ENCODE measurements around the gene PRND.
A peak's percentile ranks its signal among the peaks of the same experiment; 100 is the strongest.
"Not testable (repeated sequence)": the region's sequence is repeated elsewhere in the genome, so short reads cannot be mapped to it uniquely, and the experiment has no call there.

The PRND gene, protein sequence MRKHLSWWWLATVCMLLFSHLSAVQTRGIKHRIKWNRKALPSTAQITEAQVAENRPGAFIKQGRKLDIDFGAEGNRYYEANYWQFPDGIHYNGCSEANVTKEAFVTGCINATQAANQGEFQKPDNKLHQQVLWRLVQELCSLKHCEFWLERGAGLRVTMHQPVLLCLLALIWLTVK

DNA sequence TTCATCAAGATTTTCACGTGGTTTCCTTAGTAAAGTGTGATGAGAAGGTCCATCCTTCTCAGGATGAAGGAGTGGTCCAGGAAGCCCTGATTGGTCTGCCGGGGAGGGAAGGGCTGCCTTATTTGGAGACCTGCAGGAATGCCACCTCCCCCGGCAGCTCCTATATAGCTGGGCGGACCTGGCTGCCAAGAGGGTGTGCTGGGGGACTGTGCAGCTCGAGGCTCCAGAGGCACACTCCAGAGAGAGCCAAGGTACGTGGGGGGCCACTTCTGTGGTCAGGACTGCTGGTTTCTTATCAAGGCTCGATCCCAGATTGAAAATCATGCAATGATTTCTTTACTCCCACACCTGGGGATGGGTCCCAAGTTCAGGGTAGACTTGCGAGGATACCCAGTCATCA, at the start of gene PRND:
Gene PRND, plus strand, starts transcription at position 191 of the 400 bp plus-strand sequence. CDS start 2,643 bp downstream, outside the sequence.
- FAIRE-seq = no peak
- no peak for DNase-seq (ENCODE audit: low spot score)

DNA sequence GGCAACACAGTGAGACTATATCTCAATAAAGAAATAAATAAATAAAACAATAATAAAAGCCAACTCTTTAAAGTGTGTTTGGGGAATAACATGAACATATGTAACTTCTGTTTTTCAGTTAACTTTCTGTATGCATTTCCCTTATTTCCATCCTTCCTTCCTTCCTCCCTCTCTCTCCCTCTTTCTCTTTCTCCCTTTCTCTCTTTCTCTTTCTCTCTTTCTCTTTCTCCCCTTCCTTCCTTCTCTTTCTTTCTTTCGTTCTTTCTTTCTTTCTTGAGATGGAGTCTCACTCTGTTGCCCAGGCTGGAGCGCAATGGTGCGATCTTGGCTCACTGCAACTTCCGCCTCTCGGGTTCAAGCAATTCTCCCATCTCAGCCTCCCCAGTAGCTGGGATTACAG, 48.8 kb upstream of the PRND start:
- no peak for DNase-seq (ENCODE audit: low spot score)
- FAIRE-seq = no peak

DNA sequence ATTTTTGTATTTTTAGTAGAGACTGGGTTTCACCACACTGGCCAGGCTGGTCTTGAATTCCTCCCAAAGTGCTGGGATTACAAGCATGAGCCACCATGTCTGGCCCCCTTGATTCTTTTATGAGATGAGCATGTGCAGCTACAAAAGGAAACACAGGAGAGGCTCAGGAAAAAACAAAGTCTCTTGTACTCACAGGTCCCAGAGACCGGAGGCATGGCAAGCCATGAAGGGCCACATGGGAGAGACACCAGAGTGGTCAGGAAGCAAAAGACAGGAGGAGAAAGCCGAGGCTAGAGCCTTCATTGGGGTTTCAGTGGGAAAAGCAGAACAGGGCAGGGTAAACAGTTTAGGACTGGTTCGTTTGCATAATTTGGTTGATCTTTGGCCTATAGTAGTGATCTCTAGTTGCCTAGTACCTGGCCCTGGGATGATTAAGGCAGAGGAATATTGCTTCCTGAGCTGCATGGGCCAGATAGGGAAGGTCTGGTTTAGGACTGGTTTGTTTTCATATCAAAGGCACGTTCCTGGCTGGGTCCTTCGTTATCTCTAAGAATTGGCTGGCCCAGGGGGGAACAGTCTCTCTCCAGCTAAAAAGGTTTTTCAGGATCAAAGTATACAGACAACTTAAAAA, 48.2 kb upstream of the PRND start:
- no peak for FAIRE-seq
- DNase-seq (ENCODE audit: low spot score) = no peak

DNA sequence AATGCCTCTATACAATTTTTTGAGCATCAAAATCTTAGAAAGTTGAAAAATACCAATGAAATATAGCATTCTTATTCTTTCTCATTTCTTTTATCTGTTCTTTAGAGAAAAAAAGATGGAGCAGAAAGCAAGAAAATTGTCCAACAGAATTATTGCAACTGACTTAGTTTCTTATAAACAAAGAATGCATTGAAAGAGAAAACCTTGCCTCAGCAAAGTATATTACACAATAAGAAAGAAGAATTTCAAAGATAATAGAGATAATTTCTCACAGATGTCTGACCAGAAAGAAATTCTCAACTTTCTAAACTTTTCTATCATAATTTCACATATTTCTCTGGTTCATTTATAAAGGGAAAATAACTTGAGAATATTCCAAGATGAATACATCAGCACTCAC, 47.0 kb upstream of the PRND start:
- no peak for FAIRE-seq
- no peak for DNase-seq (ENCODE audit: low spot score)

DNA sequence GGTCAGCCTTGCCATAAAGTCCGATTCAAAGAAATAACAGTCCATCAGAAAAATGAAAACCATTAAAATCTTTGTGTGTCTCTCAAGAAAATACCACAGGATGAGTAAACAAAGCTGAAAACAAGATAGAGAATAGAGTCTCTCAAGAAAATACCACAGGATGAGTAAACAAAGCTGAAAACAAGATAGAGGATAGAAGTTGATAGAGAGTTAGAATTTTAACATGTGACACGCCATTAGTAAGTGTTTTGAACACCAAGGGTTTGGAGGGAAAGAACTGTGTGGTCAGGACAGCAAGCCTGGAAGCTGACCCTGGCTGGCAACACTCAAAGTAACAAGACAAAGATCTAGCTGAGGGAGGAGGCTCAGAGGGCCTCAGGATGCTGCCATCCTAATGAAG, 43.9 kb upstream of the PRND start:
- DNase-seq (ENCODE audit: low spot score) = no peak
- FAIRE-seq = no peak

DNA sequence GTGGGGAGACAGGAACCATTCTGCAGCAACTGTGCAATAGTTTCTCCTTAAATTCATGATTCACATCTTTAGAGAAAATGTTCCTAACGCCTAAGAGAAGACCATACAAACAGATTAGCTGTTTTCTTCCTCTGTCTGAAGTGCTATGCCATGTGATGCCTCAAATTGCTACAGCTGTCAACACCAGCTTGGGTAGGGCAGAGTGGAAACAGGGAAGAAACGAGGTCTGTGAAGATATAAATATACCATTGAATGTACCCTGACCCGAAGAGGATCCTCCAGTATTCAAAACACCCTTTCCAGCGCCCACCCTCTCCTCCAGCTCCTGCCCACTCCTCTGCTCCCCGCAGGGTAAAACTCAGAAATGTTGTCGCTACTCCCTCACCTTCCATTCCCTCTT, 40.3 kb upstream of the PRND start:
- FAIRE-seq = no peak
- no peak for DNase-seq (ENCODE audit: low spot score)

DNA sequence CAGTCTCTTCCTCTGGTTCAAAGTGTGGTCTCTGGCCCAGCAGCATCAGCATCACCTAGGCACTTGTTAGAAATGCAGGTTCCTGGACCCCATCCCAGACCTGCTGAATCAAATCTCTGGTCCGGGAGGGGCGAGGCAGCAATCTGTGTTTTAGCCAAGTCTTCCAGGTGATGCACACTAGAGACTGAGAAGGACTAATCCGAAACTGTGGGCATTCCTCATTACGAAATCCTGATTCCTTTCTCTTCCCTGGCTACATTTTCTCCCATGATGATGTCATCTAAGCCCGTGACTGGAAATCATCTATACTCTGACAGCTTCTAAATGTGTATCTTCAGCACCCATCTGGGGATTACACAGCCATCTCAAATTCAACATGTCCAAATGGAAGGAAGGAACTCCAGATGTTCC, 39.7 kb upstream of the PRND start:
- DNase-seq (ENCODE audit: low spot score) (no peak), FAIRE-seq (no peak)

DNA sequence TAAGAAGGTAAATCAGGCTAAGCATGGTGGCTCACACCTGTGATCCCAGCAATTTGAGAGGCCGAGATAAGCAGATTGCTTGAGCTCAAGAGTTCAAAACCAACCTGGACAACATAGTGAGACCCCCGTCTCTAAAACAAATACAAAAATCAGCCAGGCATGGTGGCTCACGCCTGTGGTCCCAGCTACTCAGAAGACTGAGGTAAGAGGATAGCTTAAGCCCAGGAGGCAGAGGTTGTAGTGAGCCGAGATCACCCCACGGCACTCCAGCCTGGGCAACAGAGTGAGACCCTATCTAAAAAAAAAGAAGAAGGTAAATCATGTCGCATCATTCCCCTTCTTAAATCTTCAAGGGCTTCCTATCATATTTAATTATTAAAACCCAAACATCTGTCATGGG, 39.0 kb upstream of the PRND start:
- no peak for FAIRE-seq
- DNase-seq (ENCODE audit: low spot score) = no peak

DNA sequence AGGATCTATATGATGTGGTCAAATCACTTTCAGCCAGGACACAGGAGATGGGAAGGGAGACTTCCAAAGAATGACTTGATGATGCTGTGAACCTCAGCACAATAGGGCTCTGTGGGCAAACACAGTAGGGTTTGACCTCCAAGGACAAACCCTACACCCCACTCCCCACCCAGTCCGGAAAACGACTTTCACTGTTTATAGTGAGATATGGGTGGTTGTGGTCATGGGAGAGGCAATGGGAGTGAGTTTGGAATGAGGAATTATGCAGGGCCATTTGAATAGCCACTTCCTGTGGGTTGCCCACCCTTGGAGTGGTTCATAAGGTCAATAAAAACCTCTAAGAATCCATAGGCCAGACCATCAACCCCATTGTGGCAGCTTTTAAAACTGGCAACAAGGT, 38.4 kb upstream of the PRND start:
- FAIRE-seq = no peak
- no peak for DNase-seq (ENCODE audit: low spot score)

DNA sequence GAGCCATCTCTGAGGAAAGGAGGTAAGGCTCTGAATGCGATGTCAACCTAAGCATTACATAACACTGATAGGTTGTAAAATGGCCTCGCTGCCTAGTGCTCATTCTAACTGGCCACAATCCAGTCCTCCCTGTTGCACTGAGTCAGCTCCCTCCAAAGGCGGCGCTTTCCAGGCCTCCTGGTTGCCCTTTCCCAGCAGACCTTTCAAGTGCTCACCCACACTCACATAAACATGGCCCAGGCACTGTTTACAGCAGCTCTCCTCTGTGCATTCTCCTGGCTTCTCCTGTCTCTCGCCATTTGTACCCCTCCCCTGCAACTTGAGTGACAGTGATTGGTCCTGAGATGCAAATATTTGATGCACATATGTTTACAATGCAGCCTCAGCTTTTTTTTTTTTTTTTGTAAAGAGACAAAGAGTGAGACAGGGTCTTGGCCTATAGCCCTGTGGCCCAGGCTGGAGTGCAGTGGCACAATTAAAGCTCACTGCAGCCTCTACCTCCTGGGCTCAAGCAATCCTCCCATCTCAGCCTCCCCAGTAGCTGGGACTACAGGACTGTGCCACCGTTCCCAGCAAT, 36.8 kb upstream of the PRND start:
- peak; percentile 50 for DNase-seq (ENCODE audit: low spot score)
- FAIRE-seq = peak; percentile 44

DNA sequence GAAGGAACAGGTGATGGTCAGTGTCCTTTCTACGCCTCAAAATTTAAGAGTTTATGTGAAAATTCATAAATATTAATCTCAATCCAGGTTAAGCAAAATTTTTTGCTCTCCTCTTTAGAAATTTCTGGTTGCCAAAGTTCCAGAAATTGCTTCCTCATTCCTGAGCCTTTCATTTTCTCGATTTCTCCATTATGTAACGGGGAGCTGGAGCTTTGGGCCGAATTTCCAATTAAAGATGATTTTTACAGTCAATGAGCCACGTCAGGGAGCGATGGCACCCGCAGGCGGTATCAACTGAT, 35.8 kb upstream of the PRND start:
- DNase-seq (ENCODE audit: low spot score) = no peak
- FAIRE-seq = no peak

DNA sequence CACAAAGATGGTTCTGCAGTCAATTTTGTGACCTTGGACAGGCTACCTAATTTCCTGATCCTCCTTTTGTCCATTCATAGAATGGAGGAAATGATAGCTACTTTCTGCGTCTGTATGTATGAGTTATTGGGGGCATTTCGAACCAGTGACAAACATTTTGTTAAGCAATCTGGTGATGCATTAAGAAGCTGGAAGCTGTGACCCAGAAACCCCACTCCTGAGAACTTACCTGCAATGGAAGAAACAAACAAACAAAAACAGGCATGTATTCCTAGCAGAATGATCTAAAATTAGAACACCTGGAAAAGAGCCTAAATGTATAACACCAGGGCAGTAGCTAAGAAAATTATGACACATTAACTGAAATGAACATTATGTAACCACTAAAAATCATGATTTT, 33.4 kb upstream of the PRND start:
- DNase-seq (ENCODE audit: low spot score) = no peak
- no peak for FAIRE-seq

DNA sequence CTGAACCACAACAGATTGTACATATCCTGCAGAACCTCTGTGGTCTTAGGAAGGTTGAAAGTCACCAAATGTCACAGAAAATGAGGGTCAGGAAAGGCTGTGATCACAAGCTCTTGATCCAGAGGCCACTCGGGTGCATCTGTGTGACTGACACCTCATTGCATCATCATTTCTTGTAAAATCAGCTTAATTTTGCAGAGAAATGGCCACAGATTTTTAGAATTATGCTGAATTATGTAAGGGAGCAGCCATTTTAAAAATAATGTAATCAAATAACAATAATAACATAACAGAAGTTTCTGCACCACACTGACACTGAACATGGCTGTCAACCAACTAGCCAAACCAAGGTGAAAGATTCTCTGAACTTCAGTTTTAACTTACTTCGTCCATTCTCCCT, 32.5 kb upstream of the PRND start:
- FAIRE-seq = no peak
- no peak for DNase-seq (ENCODE audit: low spot score)

DNA sequence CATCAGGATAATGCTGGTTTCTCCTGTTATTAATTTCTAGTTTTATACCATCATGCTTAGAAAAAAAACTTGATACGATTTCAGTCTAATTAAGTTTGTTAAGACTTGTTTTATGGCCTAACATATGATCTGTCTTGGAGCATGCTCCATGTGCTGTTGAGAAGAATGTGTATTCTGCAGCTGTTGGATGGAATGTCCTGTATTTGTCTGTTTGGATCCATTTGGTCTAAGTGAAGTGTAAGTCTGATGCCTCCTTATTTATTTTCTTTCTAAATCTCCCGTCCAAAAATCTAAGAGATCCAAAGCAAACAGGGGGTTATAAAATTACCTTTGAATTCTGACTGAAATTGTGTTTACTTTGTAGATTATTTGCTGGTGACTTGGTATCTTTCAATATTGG, 30.0 kb upstream of the PRND start:
- DNase-seq (ENCODE audit: low spot score) = no peak
- FAIRE-seq = no peak

DNA sequence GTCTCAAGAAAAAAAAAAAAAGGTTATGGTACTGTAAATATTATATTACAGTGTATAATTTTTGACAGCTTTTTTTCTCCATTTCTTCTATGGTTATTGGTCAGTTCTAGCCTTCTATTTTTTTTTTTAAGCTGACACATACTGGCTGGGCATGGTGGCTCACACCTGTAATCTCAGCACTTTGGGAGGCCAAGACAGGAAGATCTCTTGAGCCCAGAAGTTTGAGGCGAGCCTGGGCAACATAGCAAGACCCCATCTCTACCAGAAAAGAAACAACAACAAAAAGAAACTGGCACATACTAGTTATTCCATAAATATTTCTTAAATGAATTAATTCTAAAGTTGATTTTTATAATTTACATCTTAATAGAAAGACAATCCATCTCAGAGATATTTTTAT, 27.6 kb upstream of the PRND start:
- FAIRE-seq (no peak), DNase-seq (ENCODE audit: low spot score) (no peak)

DNA sequence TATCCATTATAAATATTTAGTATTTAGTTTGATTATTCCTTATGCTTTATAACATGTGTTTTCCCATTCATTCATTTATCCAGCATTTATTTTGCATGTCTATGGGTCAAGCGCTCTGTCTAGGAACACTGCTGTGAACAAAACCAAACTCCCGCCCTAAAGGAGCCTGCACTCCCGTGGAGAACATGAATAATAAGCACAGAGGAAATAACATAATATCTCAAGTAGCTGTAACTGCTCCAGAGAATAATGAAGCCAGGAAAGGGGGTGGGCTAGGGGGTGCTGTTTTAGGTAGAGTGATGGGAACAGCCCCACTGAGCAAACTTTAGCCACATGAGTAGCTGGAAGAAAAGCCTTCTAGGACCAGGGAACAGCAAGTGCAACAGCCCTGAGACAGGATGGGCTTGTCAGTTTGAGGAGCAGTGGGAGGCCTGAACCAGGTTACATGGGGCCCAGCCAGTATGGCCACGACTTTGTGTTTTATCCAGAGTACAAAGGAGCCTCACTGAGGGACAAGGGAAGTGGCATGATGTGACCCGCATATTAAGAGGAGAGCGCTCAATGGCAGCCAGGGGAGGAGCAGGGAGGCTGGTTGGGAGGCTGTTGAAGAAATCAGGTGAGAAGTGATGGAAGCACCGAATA, 24.4 kb upstream of the PRND start:
- FAIRE-seq = no peak
- DNase-seq (ENCODE audit: low spot score) = no peak

DNA sequence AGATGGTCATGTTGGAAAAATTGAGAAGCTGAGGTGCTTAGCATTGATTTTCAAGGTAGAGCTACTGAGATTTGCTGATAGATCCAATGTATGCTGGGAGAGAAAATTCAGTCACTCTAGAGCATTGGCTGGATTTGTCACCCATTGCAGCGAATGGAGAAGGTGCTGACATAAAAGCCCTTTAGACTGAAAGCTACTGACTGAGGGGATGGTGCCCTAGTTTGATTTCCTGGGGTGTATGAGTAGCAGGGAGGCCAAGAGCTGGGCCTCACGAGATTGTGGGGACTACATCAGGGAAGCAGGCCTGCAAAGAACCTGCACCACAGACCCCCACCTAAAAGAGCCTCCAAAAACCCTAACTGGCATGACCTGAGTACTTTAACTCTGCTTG, 23.9 kb upstream of the PRND start:
- FAIRE-seq (no peak), DNase-seq (ENCODE audit: low spot score) (no peak)

DNA sequence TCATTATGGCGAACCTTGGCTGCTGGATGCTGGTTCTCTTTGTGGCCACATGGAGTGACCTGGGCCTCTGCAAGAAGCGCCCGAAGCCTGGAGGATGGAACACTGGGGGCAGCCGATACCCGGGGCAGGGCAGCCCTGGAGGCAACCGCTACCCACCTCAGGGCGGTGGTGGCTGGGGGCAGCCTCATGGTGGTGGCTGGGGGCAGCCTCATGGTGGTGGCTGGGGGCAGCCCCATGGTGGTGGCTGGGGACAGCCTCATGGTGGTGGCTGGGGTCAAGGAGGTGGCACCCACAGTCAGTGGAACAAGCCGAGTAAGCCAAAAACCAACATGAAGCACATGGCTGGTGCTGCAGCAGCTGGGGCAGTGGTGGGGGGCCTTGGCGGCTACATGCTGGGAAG, 22.5 kb upstream of the PRND start:
- DNase-seq (ENCODE audit: low spot score) (no peak), FAIRE-seq (no peak)

DNA sequence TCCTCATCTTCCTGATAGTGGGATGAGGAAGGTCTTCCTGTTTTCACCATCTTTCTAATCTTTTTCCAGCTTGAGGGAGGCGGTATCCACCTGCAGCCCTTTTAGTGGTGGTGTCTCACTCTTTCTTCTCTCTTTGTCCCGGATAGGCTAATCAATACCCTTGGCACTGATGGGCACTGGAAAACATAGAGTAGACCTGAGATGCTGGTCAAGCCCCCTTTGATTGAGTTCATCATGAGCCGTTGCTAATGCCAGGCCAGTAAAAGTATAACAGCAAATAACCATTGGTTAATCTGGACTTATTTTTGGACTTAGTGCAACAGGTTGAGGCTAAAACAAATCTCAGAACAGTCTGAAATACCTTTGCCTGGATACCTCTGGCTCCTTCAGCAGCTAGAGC, 21.8 kb upstream of the PRND start:
- no peak for DNase-seq (ENCODE audit: low spot score)
- no peak for FAIRE-seq

DNA sequence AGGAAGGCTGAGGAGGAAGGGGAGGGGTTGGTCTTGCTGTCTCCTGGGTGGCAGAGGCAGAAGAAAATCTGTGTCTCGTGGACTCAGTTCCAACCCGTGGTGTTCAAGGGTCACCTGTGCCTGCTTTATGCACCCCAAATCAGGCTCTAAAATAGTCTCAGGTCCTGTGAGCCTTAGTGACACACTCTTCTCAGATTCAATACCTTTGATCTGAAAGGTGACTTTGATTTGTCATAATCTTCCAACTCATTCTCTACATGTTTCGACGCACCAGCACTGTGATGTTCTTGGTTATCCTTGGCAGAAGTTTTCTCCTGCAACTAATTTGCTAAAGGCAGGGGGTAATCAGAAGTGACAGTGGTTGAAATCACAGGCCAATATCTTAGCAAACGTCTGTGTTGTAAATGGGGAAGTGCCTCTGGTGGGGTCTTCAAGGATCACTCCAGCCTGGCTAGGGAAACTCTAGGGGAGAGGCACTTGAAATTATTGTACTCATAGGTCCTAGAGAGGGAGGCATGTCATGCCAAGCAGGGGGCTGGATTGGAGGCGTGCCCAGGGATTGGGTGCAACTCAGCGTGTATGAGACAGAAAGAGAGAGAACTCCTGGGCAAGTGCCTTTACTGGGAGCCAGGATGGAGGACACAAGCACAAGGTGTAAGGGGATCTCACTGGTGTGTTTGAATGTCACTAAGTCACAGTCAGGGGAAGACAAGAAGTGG, 19.0 kb upstream of the PRND start:
- DNase-seq (ENCODE audit: low spot score) (no peak), FAIRE-seq (no peak)

DNA sequence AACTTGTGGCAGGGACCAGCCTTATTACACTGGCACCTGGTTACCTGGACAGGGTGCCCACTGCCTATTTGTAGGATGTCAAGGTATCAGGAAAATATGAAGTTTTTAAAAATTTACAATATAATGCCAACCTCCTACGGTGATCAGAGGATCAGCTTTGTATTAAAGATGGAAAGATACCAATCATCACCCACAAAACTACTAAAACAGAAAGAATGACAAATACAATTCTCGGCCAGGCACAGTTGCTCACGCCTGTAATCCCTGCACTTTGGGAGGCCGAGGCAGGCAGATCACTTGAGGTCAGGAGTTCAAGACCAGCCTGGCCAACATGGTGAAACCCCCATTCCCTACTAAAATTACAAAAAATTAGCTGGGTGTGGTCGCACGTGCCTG, 18.4 kb upstream of the PRND start:
- FAIRE-seq (no peak), DNase-seq (ENCODE audit: low spot score) (no peak)

DNA sequence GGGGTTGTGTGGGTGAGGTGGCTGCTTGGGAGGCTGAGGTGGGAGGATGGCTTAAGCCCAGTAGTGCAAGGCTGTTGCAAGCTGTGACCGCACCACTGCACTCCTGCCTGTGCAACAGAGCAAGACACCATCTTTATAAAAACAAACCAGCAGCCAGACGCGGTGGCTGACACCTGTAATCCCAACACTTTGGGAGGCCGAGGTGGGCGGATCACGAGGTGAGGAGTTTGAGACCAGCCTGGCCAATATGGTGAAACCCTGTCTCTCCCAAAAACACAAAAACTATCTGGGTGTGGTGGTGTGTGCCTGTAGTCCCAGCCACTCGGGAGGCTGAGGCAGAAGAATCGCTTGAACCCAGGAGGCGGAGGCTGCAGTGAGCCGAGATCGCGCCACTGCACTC, 14.8 kb upstream of the PRND start:
- FAIRE-seq; DNase-seq (ENCODE audit: low spot score): not testable (repeated sequence)
